Measurements from ENCODE around the gene SCG5.

DNA sequence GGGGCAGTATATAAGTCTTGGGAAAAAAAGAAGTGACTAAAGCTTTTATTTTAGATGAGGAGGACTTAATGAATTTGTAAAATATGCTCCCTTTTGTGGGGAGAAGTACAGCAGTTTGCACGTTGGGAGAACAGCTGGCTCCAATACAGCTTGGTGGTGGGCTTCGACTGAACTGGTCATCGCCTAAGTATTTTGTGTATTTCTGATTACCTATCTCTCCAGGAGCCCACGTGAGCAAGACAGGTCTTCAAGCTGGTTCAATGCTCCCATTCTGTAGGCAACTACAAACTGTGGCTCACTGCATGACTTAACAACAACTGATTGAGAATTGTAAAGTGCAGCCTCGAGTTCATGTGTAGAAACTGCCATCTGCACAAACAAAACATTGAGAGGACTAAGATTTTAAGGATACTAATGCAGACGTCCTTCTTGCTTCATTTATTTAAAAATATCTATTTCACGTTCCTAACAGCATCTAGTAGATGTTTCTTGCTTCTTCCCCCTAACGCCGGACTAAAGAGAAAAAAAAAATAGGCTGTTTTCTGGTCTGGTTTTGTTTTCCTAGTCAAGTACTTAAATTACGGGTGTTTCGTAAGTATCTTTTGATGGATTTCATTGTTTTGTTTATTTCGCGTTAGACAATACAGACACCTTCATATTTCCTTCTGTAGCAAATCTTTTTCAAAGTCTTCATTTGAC is 74.9 kb downstream of the SCG5 start:
- TF ChIP-seq POLR2A (IDR thresholded peaks at IDR 0.05): no peak
- TF ChIP-seq POLR2AphosphoS5 (IDR thresholded peaks at IDR 0.05): no peak
- TF ChIP-seq, protein P1, sequence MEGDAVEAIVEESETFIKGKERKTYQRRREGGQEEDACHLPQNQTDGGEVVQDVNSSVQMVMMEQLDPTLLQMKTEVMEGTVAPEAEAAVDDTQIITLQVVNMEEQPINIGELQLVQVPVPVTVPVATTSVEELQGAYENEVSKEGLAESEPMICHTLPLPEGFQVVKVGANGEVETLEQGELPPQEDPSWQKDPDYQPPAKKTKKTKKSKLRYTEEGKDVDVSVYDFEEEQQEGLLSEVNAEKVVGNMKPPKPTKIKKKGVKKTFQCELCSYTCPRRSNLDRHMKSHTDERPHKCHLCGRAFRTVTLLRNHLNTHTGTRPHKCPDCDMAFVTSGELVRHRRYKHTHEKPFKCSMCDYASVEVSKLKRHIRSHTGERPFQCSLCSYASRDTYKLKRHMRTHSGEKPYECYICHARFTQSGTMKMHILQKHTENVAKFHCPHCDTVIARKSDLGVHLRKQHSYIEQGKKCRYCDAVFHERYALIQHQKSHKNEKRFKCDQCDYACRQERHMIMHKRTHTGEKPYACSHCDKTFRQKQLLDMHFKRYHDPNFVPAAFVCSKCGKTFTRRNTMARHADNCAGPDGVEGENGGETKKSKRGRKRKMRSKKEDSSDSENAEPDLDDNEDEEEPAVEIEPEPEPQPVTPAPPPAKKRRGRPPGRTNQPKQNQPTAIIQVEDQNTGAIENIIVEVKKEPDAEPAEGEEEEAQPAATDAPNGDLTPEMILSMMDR (IDR thresholded peaks at IDR 0.05): no peak
- TF ChIP-seq EP300 (IDR thresholded peaks at IDR 0.05): no peak

All from gastroesophageal sphincter (tissue), 3 donors.